ENCODE measurements around the gene CNDP2. TPM values are rescaled to one million over a fixed set of nuclear protein-coding genes. Genes with fewer than 3 reads are reported as not detected.

CNDP2 gene
- total RNA-seq, 4 donors from 2014 or later = 31.1 to 52.5 (median 42.9) TPM

DNA sequence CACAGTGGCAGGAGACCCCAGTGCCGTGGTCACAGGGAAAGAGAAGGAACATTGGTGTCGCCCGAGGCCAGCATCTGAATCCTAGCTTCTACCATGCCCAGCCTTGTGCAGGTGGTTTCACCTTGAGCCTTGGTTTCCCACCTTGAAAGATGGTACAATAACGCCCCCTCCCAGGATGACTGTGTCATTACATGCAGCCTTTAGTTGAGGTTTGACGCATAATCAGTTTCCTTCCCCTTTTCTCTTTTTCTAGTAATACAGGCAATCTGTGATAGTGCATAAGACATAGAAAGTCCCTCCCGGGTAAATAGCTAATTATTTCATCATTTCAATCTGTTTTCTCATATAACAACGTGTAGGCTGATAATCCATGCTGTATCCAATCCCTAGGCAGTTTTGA, 71.7 kb downstream of the CNDP2 start:
- no peak overlapping the region for H3K27ac ChIP-seq (replicated peaks in 1 of 4)
- no peaks in the 10 kb centered on the region for H3K9me3 ChIP-seq
- no peaks in the 10 kb centered on the region for H3K36me3 ChIP-seq
- H3K4me1 ChIP-seq = no peaks in the 10 kb centered on the region
- no peak for DNase-seq (ENCODE audit: extremely low spot score)
- peaks cover 0 to 8% (median 0%) of the 10 kb centered on the region in 4 donors for H3K27me3 ChIP-seq
- WGBS = 44% methylated on average over 4 of the region's 7 CpGs
- no peak overlapping the region for H3K4me3 ChIP-seq
- TF ChIP-seq POLR2AphosphoS5 (IDR thresholded peaks at IDR 0.05) (no peak), EP300 (IDR thresholded peaks at IDR 0.05) (no peak), POLR2A (IDR thresholded peaks at IDR 0.05; ENCODE audit: low read depth) (no peak)
- TF ChIP-seq, protein P1, sequence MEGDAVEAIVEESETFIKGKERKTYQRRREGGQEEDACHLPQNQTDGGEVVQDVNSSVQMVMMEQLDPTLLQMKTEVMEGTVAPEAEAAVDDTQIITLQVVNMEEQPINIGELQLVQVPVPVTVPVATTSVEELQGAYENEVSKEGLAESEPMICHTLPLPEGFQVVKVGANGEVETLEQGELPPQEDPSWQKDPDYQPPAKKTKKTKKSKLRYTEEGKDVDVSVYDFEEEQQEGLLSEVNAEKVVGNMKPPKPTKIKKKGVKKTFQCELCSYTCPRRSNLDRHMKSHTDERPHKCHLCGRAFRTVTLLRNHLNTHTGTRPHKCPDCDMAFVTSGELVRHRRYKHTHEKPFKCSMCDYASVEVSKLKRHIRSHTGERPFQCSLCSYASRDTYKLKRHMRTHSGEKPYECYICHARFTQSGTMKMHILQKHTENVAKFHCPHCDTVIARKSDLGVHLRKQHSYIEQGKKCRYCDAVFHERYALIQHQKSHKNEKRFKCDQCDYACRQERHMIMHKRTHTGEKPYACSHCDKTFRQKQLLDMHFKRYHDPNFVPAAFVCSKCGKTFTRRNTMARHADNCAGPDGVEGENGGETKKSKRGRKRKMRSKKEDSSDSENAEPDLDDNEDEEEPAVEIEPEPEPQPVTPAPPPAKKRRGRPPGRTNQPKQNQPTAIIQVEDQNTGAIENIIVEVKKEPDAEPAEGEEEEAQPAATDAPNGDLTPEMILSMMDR (IDR thresholded peaks at IDR 0.05) = no peak
- intact Hi-C loops (cut with DNase I) = no loop called here

GRCh38 chr18:74569401-74569800, 73.2 kb downstream of the CNDP2 start:
- 90% methylated on average over 4 of the region's 4 CpGs for WGBS
- H3K27me3 ChIP-seq = peaks cover 0 to 8% (median 0%) of the 10 kb centered on the region in 4 donors
- no peaks in the 10 kb centered on the region for H3K9me3 ChIP-seq
- no peaks in the 10 kb centered on the region for H3K4me1 ChIP-seq
- no peak for TF ChIP-seq POLR2A (IDR thresholded peaks at IDR 0.05; ENCODE audit: low read depth)
- TF ChIP-seq, protein P1 (IDR thresholded peaks at IDR 0.05) = no peak
- no peak overlapping the region for H3K4me3 ChIP-seq
- no peak overlapping the region for H3K27ac ChIP-seq (replicated peaks in 1 of 4)
- no peaks in the 10 kb centered on the region for H3K36me3 ChIP-seq
- DNase-seq (ENCODE audit: extremely low spot score) = no peak
- intact Hi-C loops (cut with DNase I) = no loop called here

GRCh38 chr18:74570266-74570665, 74.1 kb downstream of the CNDP2 start:
- DNase-seq (ENCODE audit: extremely low spot score) = no peak
- no peak overlapping the region for H3K4me3 ChIP-seq
- H3K27ac ChIP-seq (replicated peaks in 1 of 4) = no peak overlapping the region
- H3K4me1 ChIP-seq = no peaks in the 10 kb centered on the region
- peaks cover 0 to 8% (median 0%) of the 10 kb centered on the region in 4 donors for H3K27me3 ChIP-seq
- WGBS = 76% methylated on average over 4 of the region's 4 CpGs
- H3K36me3 ChIP-seq = no peaks in the 10 kb centered on the region
- no peak for TF ChIP-seq EP300 (IDR thresholded peaks at IDR 0.05)
- intact Hi-C loops (cut with DNase I) = no loop called here
- H3K9me3 ChIP-seq = no peaks in the 10 kb centered on the region

DNA sequence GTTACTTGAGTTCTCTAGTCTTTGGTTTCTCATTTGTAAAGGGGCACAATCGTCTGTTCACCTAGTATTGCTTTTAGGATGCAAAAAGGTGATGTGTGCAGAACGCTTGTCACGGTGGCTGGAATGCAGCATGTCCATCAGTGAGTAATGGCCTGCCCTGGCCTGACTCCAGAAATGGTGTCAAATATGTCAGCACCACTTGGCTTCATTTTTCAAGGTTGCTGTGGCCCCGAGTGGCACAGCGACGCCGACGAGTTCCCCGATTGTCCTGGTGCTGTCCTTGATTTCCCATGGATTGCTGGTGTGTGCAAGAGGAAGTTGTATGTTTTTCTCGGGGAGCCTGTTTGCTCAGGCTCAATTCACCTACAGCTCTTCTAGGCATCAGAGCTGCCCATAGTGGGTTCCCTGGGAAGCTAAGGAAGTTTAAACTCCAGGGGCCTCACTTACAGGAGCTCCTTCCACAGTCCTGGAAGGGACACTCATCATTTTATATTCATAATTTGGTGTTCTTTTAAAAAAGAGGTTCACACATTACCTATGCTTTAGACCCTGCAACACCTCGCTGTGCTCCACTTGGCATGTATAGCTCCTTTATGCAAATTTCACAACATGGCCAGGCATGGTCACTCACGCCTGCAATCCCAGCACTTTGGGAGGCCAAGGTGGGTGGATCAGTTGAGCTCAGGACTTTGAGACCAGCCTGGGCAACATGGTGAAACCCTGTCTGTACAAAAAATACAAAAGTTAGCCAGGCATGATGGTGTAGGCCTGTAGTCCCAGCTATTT, 75.9 kb downstream of the CNDP2 start:
- Histone ChIP-seq H3K36me3 (no peaks in the 10 kb centered on the region), H3K9me3 (no peaks in the 10 kb centered on the region), H3K27me3 (peaks cover 0 to 8% (median 0%) of the 10 kb centered on the region in 4 donors), H3K4me3 (no peak overlapping the region), H3K27ac (replicated peaks in 1 of 4) (no peak overlapping the region), H3K4me1 (no peaks in the 10 kb centered on the region)
- intact Hi-C loops (cut with DNase I) = no loop called here
- 79% methylated on average over 12 of the region's 12 CpGs for WGBS
- DNase-seq (ENCODE audit: extremely low spot score) = no peak
- TF ChIP-seq POLR2AphosphoS5 (IDR thresholded peaks at IDR 0.05) = no peak
- TF ChIP-seq, protein P1 (IDR thresholded peaks at IDR 0.05) = no peak
- TF ChIP-seq EP300 (IDR thresholded peaks at IDR 0.05) = no peak
- no peak for TF ChIP-seq POLR2A (IDR thresholded peaks at IDR 0.05; ENCODE audit: low read depth)

- no peaks in the 10 kb centered on the region for H3K9me3 ChIP-seq
- TF ChIP-seq, protein P1 (IDR thresholded peaks at IDR 0.05) = no peak
- TF ChIP-seq EP300 (IDR thresholded peaks at IDR 0.05) = no peak
- no peak for TF ChIP-seq POLR2AphosphoS5 (IDR thresholded peaks at IDR 0.05)
- TF ChIP-seq POLR2A (IDR thresholded peaks at IDR 0.05; ENCODE audit: low read depth) = no peak
- DNase-seq (ENCODE audit: extremely low spot score) = no peak
- no peak overlapping the region for H3K27ac ChIP-seq (replicated peaks in 1 of 4)
- H3K4me1 ChIP-seq = no peaks in the 10 kb centered on the region
- H3K4me3 ChIP-seq = no peak overlapping the region
- intact Hi-C loops (cut with DNase I) = no loop called here
- no peaks in the 10 kb centered on the region for H3K36me3 ChIP-seq
- H3K27me3 ChIP-seq = peaks cover 0 to 10% (median 0%) of the 10 kb centered on the region in 4 donors
These were observed 76.9 kb downstream of the CNDP2 start for GRCh38 chr18:74573053-74573452.

Other genes with a start within 250 kb of the CNDP2 start
- gene CYB5A, start 204.4 kb upstream of the CNDP2 start, total RNA-seq = 10 to 100 TPM; 77.7 to 99.4 (median 81.5) TPM
- gene C18orf63, start 180.5 kb upstream of the CNDP2 start, total RNA-seq = not detected
- under 1 TPM in 3 of 4 donors, not detected in 1; 0.17 to 0.50 (median 0.45) TPM for gene DIPK1C, start 39.1 kb upstream of the CNDP2 start, total RNA-seq
- not detected for gene CNDP1, start 38.1 kb downstream of the CNDP2 start, total RNA-seq
- gene ZNF407, start 101.5 kb downstream of the CNDP2 start, total RNA-seq = 10 to 100 TPM; 13.9 to 19.1 (median 17.2) TPM